OCI-M1 (cell line): ENCODE data around the gene PTPRN2.
"Not testable (repeated sequence)": the region's sequence is repeated elsewhere in the genome, so short reads cannot be mapped to it uniquely, and the experiment has no call there.

Experiments used
- DNase-seq: peaks from one replicate; lab custom pipeline; 2025; lab: John Stamatoyannopoulos, UW

PTPRN2 gene

DNA sequence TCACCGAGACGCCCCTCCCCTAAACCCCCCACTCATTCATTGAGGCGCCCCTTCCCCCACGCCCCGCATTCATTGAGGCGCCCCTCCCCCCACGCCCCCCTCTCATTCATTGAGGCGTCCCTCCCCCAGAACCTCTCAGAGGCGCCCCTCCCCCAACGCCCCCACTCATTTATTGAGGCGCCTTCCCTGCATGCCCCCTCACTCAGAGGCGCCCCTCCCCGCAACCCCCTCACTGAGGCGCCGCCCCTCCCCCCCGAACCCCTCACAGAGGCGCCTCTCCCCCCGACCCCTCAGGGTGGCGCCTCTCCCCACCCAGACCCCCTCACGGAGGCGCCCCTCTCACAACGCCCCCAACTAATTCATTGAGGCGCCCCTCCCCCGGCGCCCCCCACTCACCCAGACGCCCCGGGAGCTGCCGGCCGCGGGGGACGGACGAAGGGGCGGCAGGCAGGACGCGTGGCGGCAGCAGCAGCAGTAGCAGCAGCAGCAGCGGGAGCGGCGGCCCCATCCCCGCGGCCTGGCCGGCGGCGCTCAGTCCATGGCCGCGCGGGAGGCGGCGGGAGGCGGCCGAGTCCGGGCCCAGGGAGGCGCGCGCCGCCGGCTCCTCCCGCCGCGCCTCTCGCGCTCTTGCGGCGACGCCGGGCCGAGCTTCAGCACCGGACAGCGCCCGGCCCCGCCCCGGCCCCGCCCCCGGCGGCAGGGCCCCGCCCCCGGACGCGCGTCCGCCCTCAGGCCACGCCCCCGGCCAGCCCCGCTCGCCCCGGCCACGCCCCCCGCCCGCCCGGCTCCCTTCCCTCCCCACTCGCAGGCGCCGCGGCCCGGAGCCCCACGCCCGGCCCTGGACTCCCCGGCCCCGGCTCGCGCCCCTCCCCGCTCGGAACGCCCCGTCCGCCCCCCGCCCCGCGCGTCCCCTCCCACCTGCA is at the start of gene PTPRN2:
TSS of gene PTPRN2 (minus strand) at position 662 of the 923 bp plus-strand sequence.
- no peak for DNase-seq

DNA sequence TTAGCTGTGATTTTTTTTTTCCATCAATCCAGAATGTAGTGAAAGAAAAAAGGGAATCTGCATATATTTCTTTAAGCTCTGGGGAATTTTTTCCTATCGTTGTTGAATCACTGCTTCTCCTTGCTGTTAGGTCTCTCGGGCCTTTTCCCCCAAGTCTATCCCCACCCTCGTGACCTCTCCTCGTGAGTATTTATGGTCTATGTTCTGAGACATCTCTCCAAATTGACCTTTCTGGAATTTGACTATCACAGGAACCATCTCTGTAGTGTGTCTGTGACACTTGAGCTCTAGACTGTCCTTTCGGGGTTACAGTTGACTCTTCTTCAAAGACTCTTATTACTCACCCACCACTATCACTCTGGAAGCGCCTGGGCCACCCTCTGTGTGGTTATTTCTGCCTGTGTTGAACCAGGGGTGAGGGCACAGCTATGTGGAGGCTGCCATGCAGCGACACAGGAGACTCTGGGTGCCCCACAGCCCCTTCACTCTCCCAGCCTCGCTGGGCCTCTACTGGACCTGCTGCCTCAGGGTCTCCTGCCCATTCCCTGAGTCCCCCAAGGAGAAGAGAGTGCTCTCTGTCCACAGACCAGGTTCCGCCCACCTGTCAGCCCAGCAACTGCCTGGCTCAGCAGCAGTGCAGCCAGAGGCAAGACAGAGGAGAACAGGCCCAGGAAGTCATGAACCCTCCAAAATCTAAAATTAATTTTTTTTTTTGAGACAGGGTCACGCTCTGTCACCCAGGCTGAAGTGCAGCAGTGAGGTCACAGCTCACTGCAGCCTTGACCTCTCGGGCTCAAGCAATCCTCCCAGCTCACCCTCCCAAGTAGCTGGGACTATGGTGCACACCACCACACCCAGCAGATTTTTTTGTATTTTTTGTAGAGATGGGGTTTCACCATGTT is 45.7 kb upstream of the PTPRN2 start:
- no peak for DNase-seq

DNA sequence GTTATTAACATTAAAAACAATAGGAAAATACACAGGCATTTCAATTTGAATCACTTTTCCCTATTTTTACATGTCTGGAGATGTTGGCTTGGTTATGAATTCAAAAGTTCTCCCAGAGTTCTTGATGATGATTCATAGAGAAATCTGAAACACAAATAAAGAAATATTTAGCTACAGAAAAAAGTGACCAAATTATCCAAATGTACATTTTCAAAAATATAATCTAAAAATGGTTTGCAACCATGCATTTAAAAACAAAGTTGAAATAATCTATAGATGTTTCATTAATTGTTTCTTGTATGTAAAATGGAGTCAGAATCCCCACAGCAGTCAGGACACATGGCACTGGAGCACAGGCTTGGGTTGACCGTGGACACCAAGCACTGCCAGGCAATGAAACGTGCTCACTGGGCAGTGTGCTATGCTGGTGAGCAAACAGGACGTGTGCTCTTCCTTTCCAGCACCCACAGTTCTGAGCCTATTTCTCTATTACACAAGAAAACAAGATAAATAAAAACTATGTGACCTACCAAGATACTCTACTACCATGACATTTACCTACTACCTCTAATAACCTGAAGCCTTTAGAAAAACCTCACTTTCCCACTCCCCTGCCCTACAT is 44.1 kb upstream of the PTPRN2 start:
- DNase-seq: no peak

DNA sequence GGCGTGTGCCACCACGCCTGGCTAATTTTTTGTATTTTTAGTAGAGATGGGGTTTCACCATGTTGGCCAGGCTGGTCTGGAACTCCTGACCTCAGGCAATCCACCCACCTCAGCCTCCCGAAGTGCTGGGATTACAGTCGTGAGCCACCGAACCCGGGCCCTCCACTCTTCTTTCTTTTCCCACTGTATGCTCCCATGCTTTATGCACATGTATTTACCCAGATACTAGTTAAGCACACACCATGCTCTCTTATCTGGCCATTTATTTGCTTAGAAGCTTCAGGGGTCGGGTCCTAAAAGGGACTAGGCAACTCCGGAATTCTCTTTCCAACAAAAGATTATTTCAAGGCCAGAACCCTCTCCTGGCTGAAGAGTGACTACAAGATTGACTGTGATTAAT is 38.7 kb upstream of the PTPRN2 start:
- not testable (repeated sequence) for DNase-seq

DNA sequence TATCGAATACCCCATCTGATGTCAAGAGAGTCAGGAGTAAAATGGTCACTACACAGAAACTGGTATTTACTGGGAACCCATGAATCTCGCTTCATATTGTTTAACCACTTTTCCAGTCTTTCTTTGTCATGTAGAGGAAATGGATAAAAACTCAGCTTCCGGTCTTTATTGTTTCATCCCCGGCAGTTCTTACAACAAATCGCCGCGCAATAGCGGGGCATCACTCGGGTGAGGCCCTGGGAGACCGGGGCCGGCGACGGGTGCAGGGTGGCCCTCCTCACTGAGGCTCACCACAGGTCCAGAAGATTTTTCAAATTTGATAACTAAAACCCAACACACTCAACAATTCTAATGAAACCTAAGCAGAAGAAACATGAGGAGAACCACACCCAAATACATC is 35.6 kb upstream of the PTPRN2 start:
- DNase-seq: no peak

GRCh38 chr7:158620839-158621441 is 33.3 kb upstream of the PTPRN2 start:
- no peak for DNase-seq

- DNase-seq: no peak
Measured at GRCh38 chr7:158620418-158620817, 32.8 kb upstream of the PTPRN2 start.

GRCh38 chr7:158618745-158619140 is 31.1 kb upstream of the PTPRN2 start:
- no peak for DNase-seq

GRCh38 chr7:158617737-158618128 is 30.1 kb upstream of the PTPRN2 start:
- DNase-seq: no peak

DNA sequence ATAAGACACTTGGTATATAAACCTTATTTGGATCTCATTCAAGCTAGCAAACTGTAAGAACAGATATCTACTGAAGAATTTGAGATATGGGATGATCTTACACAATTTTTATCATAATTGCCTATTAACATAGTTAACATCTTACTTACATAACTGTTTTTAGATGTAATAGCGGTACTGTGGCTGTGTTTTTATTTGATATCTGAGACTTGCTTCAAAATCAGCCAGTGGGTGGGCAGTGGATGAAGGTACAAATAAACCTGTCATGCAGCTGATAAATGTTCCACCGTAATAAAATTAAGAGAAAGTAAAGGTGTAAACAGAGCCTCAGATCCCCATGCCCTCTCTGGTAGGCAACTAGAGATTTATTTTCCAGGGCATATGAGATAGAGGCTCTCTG is 28.4 kb upstream of the PTPRN2 start:
- no peak for DNase-seq

- no peak for DNase-seq
Measured at GRCh38 chr7:158614700-158615099, 27.1 kb upstream of the PTPRN2 start.

GRCh38 chr7:158613481-158613880 is 25.9 kb upstream of the PTPRN2 start:
- DNase-seq: no peak

DNA sequence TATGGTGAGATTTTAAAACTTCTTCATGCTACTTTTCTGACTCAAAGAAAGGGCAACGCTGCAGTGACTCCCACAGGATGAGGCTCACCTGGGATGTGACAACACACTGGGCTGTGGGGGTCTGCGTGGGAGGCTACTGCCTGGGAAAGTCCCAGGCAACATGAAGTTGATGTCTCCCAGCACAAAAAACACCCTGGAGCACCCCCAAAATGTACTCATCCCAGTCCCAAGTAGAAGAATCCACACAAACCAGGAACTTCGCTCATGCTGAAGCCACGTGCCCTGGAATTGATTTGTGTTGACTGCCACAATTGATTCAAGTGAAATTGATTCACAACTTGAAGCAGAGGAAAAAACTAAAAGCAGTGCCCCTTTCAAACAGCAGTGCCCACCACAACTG is 24.9 kb upstream of the PTPRN2 start:
- no peak for DNase-seq

DNA sequence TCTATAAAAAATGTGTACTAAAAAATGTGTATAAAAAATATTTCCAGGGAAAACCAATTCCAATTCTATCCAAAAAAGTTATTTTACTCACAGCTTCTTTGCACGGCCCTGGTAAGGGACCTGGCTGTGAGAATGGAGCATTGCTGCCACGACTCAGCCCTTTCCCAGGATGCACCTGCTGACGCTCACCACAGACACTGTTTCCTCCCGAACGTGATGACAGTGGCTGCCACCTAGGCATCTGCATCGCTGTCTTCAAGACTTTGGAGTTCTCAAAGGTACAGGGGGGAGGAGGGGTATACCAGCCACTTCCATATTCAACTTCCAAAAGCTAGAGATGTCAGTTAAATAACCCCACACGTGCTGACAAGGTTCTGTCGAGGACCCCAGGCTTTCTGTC is 23.9 kb upstream of the PTPRN2 start:
- DNase-seq: no peak

- DNase-seq: no peak
Measured at GRCh38 chr7:158609313-158609974, 21.8 kb upstream of the PTPRN2 start.

DNA sequence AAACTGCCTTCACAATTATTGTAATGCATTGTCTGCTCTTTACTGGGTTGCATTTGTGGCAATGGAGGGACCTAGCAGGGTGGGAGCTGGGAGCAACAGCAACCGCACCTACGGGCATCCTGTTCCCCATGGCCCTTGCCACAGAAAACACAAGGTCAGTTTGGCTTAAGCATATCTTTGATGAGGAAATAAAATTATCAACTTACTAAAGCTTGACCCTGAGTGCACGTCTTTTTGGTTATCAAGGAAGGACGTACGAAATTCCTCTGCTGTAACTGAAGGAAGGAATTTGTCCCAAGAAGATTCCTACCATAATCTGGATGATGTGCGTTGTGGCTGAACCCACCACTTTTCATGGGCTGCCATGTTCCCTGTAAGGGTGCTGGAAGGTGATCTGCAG is 19.9 kb upstream of the PTPRN2 start:
- DNase-seq: no peak

- no peak for DNase-seq
Measured at GRCh38 chr7:158606671-158607424, 19.2 kb upstream of the PTPRN2 start.

- no peak for DNase-seq
Measured at GRCh38 chr7:158606129-158606528, 18.5 kb upstream of the PTPRN2 start.

DNA sequence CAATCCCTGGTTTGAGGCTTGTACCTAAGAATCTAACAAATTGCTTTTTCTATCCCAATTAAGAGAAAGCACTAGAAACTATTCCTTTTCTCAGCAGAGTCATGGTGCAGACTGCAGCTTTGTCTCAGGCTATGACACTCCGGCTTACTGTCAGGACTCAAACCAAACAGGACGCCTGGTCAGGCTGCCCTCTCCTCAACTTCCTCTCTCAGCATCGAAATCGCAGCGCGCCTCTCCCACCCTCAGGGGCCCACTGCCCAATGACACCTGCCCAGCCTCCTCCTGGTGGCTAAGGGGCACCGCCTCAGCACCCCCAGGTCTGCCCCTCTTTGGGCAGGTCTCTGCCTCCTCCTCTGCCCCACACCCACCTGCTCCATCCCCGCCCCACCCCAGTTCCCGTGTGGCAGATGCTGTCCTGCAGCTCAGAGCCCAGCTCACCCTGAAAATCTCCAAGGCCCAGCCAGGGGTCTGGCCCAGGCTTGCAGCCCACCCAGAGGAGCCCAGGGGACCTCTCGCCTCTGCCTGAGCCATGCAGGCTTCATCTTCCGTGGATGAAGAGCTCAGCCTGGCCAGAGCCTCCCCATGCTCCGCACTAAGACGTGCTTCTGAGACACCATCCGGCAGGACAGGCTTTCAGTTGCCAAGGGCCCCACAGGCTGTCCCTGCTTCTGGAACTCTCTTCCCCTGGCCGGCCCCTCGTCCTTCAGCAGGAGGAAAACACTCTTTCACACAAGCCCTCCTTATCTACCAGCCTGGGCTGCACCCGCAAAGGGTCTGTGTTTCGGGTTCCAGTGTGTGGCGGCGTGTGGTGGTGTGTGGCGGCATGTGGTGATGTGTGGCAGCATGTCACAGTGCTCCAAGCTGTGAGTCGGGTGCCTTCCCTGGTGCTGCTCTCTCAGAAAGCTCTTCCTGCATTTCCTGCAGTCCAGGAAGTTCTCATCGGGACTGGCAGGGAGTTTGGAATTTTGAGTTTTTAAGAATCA is 16.4 kb upstream of the PTPRN2 start:
- DNase-seq: no peak
